ENCODE data around the gene FEN1.

DNA sequence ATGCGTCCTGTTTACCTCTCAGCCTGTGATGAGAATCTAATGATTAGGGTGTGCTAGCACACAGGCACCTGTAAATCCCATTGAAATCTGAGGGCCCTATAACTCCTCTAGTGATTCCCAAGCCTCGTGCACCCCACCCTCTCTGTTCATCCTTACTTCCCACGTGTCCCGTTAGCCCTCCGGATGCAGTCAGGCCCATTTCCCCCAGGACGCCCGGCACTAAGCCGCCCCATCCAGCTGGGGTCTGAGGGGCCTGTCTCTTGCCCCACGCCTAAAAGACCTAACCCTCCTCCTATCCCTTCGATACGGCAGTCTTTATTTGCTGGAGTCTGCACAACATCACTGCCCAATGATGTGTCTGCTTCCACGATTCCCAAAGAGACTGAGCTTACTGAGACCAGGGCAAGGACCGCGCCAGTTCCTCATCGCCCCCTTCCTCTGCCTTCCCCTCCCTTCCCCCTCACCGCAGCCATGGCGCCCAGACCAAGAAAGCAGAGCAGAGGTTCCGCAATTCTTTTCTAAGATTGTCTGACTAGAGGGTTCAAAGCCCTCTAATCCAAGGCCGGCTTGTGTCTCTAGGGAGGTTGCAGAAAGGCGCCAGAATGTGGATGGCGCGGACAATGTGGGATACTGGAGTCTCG is 34.3 kb downstream of the FEN1 start:
- TF ChIP-seq POLR2A (IDR thresholded peaks at IDR 0.05) = no peak
- TF ChIP-seq, protein P1, sequence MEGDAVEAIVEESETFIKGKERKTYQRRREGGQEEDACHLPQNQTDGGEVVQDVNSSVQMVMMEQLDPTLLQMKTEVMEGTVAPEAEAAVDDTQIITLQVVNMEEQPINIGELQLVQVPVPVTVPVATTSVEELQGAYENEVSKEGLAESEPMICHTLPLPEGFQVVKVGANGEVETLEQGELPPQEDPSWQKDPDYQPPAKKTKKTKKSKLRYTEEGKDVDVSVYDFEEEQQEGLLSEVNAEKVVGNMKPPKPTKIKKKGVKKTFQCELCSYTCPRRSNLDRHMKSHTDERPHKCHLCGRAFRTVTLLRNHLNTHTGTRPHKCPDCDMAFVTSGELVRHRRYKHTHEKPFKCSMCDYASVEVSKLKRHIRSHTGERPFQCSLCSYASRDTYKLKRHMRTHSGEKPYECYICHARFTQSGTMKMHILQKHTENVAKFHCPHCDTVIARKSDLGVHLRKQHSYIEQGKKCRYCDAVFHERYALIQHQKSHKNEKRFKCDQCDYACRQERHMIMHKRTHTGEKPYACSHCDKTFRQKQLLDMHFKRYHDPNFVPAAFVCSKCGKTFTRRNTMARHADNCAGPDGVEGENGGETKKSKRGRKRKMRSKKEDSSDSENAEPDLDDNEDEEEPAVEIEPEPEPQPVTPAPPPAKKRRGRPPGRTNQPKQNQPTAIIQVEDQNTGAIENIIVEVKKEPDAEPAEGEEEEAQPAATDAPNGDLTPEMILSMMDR (IDR thresholded peaks at IDR 0.05) = no peak

Measured in vagina (tissue), 2 donors.